HEK293T (cell line): ENCODE results near the gene ATG7.
"Not testable (repeated sequence)": the region's sequence is repeated elsewhere in the genome, so short reads cannot be mapped to it uniquely, and the experiment has no call there.

Experiments used
- CTCF ChIA-PET: fragments of 350-600 bp; formaldehyde crosslinking; extraction: SDS; loops from one replicate; lab custom pipeline; 2021; ENCODE audit warnings: antibody characterized with exemption, inconsistent platforms; lab: Yijun Ruan, JAX
- POLR2A ChIA-PET: fragments of 350-600 bp; formaldehyde crosslinking; extraction: SDS; loops from one replicate; lab custom pipeline; 2020; ENCODE audit warnings: antibody characterized with exemption, inconsistent platforms; lab: Yijun Ruan, JAX
- DNase-seq: peaks from one replicate; pipeline ENCODE4 v3.0.0; 2012; ENCODE audit warnings: mixed read lengths; ENCODE audit errors: extremely low spot score
- ARNT ChIP-seq: fragments of 450-650 bp; IDR thresholded peaks from 2 replicates; pipeline ENCODE4 v1.6.1; 2017; ENCODE audit warnings: mild to moderate bottlenecking
- BHLHE40 ChIP-seq: fragments of 450-650 bp; IDR thresholded peaks from 2 replicates; pipeline ENCODE4 v1.6.1; 2016; ENCODE audit warnings: mild to moderate bottlenecking, moderate library complexity, borderline replicate concordance
- CTBP1 ChIP-seq: fragments of 450-650 bp; IDR thresholded peaks from 2 replicates; pipeline ENCODE4 v1.6.1; 2016; ENCODE audit warnings: borderline replicate concordance
- ELF4 ChIP-seq: fragments of 450-650 bp; IDR thresholded peaks from 2 replicates; pipeline ENCODE4 v1.6.1; 2017; ENCODE audit warnings: antibody characterized with exemption
- FOXA1 ChIP-seq: fragments of 450-650 bp; IDR thresholded peaks from 2 replicates; pipeline ENCODE4 v1.6.1; 2016; ENCODE audit warnings: mild to moderate bottlenecking
- FOXK2 ChIP-seq: fragments of 450-650 bp; IDR thresholded peaks from 2 replicates; pipeline ENCODE4 v1.6.1; 2016; ENCODE audit warnings: mild to moderate bottlenecking
- FOXM1 ChIP-seq: fragments of 450-650 bp; IDR thresholded peaks from 2 replicates; pipeline ENCODE4 v1.6.1; 2017; ENCODE audit warnings: mild to moderate bottlenecking, borderline replicate concordance
- HDGF ChIP-seq: fragments of 450-650 bp; IDR thresholded peaks from 2 replicates; pipeline ENCODE4 v1.6.1; 2017; ENCODE audit warnings: antibody characterized with exemption, borderline replicate concordance
- L3MBTL2 ChIP-seq: fragments of 450-650 bp; conservative IDR thresholded peaks from 2 replicates; pipeline ENCODE4 v1.6.1; 2016; ENCODE audit warnings: mild to moderate bottlenecking
- LEF1 ChIP-seq: fragments of 450-650 bp; IDR thresholded peaks from 2 replicates; pipeline ENCODE4 v1.6.1; 2017; ENCODE audit warnings: mild to moderate bottlenecking, borderline replicate concordance
- NFRKB ChIP-seq: fragments of 450-650 bp; IDR thresholded peaks from 2 replicates; pipeline ENCODE4 v1.6.1; 2016; ENCODE audit warnings: mild to moderate bottlenecking, moderate library complexity
- SP1 ChIP-seq: fragments of 450-650 bp; IDR thresholded peaks from 2 replicates; pipeline ENCODE4 v1.6.1; 2017
- SUZ12 ChIP-seq: fragments of 450-650 bp; IDR thresholded peaks from 2 replicates; pipeline ENCODE4 v1.6.1; 2016; ENCODE audit warnings: mild to moderate bottlenecking
- TARDBP ChIP-seq: fragments of 450-650 bp; IDR thresholded peaks from 2 replicates; pipeline ENCODE4 v1.6.1; 2016
- ZNF384 ChIP-seq: fragments of 450-650 bp; IDR thresholded peaks from 2 replicates; pipeline ENCODE4 v1.6.1; 2016
- TF ChIP-seq, protein P1 (sequence below): fragments of 450-650 bp; IDR thresholded peaks from 2 replicates; pipeline ENCODE4 v1.6.1; 2016

The ATG7 gene

GRCh38 chr3:11405323-11405722 is 133.1 kb downstream of the ATG7 start:
- no peak for DNase-seq
- TF ChIP-seq CTBP1 (no peak), BHLHE40 (no peak)
- ChIA-PET CTCF (no interaction called here), POLR2A (no interaction called here)

DNA sequence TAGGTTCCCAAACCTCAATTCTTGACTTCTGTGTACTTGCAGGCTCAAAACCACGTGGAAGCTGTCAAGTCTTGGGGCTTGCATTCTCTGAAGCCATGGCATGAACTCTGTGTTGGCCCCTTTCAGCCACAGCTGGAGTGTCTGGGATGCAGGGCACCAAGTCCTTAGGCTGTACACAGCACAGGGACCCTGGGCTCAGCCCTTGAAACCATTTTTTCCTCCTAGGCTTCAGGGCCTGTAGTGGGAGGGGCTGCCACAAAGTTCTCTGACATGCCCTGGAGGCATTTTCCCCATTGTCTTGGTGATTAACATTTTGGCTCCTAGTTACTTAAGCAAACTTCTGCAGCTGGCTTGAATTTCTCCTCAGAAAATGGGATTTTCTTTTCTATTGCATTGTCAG is 135.4 kb downstream of the ATG7 start:
- DNase-seq: no peak
- POLR2A ChIA-PET: no interaction called here
- TF ChIP-seq NFRKB: no peak
- no peak for TF ChIP-seq ELF4
- TF ChIP-seq ZNF384: no peak
- TF ChIP-seq SP1: no peak
- TF ChIP-seq LEF1: no peak
- TF ChIP-seq SUZ12: no peak
- TF ChIP-seq BHLHE40: no peak
- TF ChIP-seq HDGF: no peak
- no peak for TF ChIP-seq ARNT
- TF ChIP-seq, protein P1, sequence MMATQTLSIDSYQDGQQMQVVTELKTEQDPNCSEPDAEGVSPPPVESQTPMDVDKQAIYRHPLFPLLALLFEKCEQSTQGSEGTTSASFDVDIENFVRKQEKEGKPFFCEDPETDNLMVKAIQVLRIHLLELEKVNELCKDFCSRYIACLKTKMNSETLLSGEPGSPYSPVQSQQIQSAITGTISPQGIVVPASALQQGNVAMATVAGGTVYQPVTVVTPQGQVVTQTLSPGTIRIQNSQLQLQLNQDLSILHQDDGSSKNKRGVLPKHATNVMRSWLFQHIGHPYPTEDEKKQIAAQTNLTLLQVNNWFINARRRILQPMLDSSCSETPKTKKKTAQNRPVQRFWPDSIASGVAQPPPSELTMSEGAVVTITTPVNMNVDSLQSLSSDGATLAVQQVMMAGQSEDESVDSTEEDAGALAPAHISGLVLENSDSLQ: no peak
- no peak for TF ChIP-seq FOXK2
- TF ChIP-seq FOXA1: no peak
- no peak for TF ChIP-seq FOXM1
- TF ChIP-seq TARDBP: no peak
- CTCF ChIA-PET: no interaction called here

- CTCF ChIA-PET, POLR2A ChIA-PET, DNase-seq: not testable (repeated sequence)
These were observed 136.2 kb downstream of the ATG7 start for GRCh38 chr3:11408324-11408859.

GRCh38 chr3:11410564-11410963 is 138.4 kb downstream of the ATG7 start:
- POLR2A ChIA-PET: no interaction called here
- no peak for TF ChIP-seq FOXA1
- no peak for TF ChIP-seq TARDBP
- TF ChIP-seq NFRKB: no peak
- TF ChIP-seq, protein P1: no peak
- TF ChIP-seq BHLHE40: no peak
- TF ChIP-seq SUZ12: no peak
- no peak for TF ChIP-seq HDGF
- no peak for TF ChIP-seq FOXM1
- no peak for TF ChIP-seq L3MBTL2
- TF ChIP-seq LEF1: no peak
- no peak for TF ChIP-seq ELF4
- DNase-seq: no peak
- CTCF ChIA-PET: no interaction called here

- ChIA-PET CTCF (no interaction called here), POLR2A (no interaction called here)
- DNase-seq: no peak
- no peak for TF ChIP-seq BHLHE40
- TF ChIP-seq SUZ12: no peak
- no peak for TF ChIP-seq SP1
- no peak for TF ChIP-seq ELF4
These were observed 139.8 kb downstream of the ATG7 start for GRCh38 chr3:11411956-11412355.

GRCh38 chr3:11413071-11413470 is 140.9 kb downstream of the ATG7 start:
- CTCF ChIA-PET: no interaction called here
- POLR2A ChIA-PET: no interaction called here
- no peak for TF ChIP-seq HDGF
- TF ChIP-seq ARNT: no peak
- no peak for TF ChIP-seq TARDBP
- no peak for TF ChIP-seq NFRKB
- no peak for TF ChIP-seq SP1
- TF ChIP-seq, protein P1: no peak
- TF ChIP-seq ELF4: no peak
- TF ChIP-seq L3MBTL2: no peak
- TF ChIP-seq CTBP1: no peak
- no peak for TF ChIP-seq FOXA1
- no peak for TF ChIP-seq SUZ12
- TF ChIP-seq FOXK2: no peak
- TF ChIP-seq BHLHE40: no peak
- TF ChIP-seq FOXM1: no peak
- no peak for TF ChIP-seq ZNF384
- TF ChIP-seq LEF1: no peak
- DNase-seq: no peak

- no peak for DNase-seq
- CTCF ChIA-PET: no interaction called here
- TF ChIP-seq FOXM1: no peak
- POLR2A ChIA-PET: no interaction called here
These were observed 142.9 kb downstream of the ATG7 start for GRCh38 chr3:11415099-11415498.
